ENCODE measurements around the gene DGUOK. TPM values are rescaled to one million over a fixed set of nuclear protein-coding genes. Genes with fewer than 3 reads are reported as not detected.

Gene DGUOK
- total RNA-seq, 2 donors from 2014 or later: 55.0 to 56.3 TPM

DNA sequence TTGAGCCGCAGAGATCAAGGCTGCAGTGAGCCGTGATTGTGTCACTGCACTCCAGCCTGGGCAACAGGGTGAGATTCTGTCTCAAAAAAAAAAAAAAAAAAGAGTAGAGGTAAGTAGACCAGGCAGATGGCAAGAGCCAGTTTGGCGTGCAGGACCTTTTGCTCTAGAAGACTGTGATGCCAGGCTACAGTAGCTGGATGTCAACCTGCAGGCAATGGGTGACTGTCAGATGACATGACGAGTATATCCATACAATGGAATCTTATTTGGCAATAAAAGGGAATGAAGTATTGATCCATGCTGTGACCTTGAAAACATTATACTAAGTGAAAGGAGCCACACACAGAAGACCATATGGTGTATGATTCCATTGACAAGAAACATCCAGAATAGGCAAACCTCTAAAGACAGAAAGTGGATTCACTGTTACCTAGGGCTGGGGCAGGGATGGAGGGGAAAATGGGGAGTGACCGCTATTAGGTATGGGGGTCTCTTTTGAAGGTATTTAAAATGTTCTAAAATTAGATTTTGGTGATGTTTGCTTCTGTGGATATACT lies 11.2 kb upstream of the DGUOK start:
- intact Hi-C loops (cut with DNase I): no loop called here
- H3K9ac ChIP-seq (ENCODE audit: low read depth in 2 of 2, low read length in 2 of 2): no peak overlapping the region
- no peaks in the 10 kb centered on the region for H3K36me3 ChIP-seq
- TF ChIP-seq, protein P1, sequence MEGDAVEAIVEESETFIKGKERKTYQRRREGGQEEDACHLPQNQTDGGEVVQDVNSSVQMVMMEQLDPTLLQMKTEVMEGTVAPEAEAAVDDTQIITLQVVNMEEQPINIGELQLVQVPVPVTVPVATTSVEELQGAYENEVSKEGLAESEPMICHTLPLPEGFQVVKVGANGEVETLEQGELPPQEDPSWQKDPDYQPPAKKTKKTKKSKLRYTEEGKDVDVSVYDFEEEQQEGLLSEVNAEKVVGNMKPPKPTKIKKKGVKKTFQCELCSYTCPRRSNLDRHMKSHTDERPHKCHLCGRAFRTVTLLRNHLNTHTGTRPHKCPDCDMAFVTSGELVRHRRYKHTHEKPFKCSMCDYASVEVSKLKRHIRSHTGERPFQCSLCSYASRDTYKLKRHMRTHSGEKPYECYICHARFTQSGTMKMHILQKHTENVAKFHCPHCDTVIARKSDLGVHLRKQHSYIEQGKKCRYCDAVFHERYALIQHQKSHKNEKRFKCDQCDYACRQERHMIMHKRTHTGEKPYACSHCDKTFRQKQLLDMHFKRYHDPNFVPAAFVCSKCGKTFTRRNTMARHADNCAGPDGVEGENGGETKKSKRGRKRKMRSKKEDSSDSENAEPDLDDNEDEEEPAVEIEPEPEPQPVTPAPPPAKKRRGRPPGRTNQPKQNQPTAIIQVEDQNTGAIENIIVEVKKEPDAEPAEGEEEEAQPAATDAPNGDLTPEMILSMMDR (IDR thresholded peaks at IDR 0.05): no peak
- H3K9me3 ChIP-seq: no peaks in the 10 kb centered on the region
- H3K4me1 ChIP-seq: no peaks in the 10 kb centered on the region
- DNase-seq: no peak
- no peak overlapping the region for H3K27ac ChIP-seq
- no peak overlapping the region for H3K4me3 ChIP-seq
- H3K27me3 ChIP-seq: no peaks in the 10 kb centered on the region

DNA sequence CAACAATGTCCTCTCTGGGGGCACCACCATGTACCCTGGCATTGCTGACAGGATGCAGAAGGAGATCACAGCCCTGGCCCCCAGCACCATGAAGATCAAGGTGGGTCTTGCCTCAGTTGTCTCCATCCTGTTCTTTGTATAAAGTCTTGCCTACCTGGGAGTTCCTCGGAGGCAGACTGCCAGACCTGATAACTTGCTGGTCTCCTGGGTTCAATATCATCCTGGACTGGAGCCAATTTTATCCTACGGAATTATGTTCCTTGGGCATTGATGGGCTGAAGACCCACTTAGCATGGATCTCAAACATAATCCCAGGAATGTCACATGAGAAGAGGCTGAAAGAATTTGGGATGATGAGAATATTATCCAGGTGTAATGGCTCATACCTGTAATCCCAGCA lies 10.0 kb upstream of the DGUOK start:
- TF ChIP-seq, protein P1 (IDR thresholded peaks at IDR 0.05): no peak
- no peak for DNase-seq
- Histone ChIP-seq H3K9me3 (no peaks in the 10 kb centered on the region), H3K27ac (no peak overlapping the region), H3K4me1 (no peaks in the 10 kb centered on the region), H3K9ac (ENCODE audit: low read depth in 2 of 2, low read length in 2 of 2) (no peak overlapping the region), H3K27me3 (no peaks in the 10 kb centered on the region), H3K4me3 (no peak overlapping the region), H3K36me3 (no peaks in the 10 kb centered on the region)
- intact Hi-C loops (cut with DNase I): no loop called here

DNA sequence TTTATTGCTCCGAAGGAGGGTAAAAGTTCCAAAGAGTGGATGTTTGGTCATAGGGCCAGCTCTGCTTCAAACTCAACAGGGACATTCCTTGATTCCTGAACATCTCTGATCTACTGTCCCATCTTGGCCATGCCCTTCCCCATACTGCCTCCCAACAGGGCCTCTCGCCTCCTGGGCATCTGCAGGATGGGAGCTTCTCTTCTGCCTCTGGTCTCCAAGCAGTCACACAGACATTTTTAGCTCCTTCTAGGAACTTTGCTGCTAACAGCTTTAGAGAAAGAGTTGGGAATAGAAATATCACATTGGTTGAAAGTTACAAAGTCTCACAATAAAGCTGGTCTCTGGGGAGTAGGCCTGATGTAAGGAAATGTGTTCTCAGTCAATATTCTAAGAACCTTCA lies 9.4 kb upstream of the DGUOK start:
- H3K27ac ChIP-seq: no peak overlapping the region
- no peak for DNase-seq
- no peak overlapping the region for H3K4me3 ChIP-seq
- no peaks in the 10 kb centered on the region for H3K27me3 ChIP-seq
- intact Hi-C loops (cut with DNase I): no loop called here
- TF ChIP-seq, protein P1 (IDR thresholded peaks at IDR 0.05): no peak
- no peak overlapping the region for H3K9ac ChIP-seq (ENCODE audit: low read depth in 2 of 2, low read length in 2 of 2)
- H3K4me1 ChIP-seq: no peaks in the 10 kb centered on the region
- no peaks in the 10 kb centered on the region for H3K9me3 ChIP-seq
- H3K36me3 ChIP-seq: no peaks in the 10 kb centered on the region

DNA sequence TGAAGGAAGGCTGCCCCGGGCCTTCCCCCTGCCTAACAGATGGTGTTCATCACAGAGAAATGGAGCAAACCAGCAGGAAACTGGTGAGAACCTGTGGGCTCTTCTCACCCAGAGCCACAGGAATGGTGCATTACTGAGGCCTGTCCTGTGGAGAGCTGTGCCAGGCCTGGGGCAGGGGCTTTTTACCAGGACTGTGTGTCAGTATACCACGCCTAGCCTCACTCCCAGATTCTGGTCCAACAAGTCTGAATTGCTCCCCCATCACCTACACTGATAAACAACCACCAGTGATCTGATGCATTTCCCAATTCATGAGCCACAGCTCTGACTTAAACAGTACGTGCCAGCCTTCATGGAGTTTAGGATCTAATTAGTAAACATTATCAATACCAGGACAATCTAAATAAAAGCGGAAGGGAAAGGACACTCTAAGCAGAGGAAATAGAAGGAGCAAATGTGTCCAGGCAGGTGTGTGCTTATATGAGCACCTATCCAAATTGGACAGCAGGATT lies 8.9 kb upstream of the DGUOK start:
- no peaks in the 10 kb centered on the region for H3K27me3 ChIP-seq
- H3K4me3 ChIP-seq: no peak overlapping the region
- TF ChIP-seq, protein P1 (IDR thresholded peaks at IDR 0.05): no peak
- H3K4me1 ChIP-seq: no peaks in the 10 kb centered on the region
- no peak overlapping the region for H3K27ac ChIP-seq
- no peaks in the 10 kb centered on the region for H3K36me3 ChIP-seq
- no peak for DNase-seq
- no peaks in the 10 kb centered on the region for H3K9me3 ChIP-seq
- H3K9ac ChIP-seq (ENCODE audit: low read depth in 2 of 2, low read length in 2 of 2): no peak overlapping the region
- intact Hi-C loops (cut with DNase I): no loop called here

DNA sequence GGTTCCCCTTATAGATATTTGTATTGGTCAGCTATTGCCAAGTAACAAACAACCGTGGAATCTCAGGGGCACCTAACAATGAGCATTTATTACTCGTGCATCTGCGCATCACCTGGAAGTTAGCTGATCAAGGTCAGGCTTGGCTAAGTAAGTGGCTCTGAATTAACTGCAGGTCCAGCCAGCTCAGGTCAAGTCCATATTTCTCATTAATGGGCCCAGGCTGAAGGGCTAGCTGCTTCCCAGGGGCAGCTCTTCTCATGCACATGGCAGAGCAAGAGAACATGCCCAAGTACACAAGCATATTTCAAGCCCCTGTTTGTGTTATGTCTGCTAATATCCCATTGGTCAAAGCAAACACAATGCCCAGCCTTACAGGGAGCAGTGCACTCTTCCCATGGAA lies 7.8 kb upstream of the DGUOK start:
- H3K27me3 ChIP-seq: no peaks in the 10 kb centered on the region
- no peaks in the 10 kb centered on the region for H3K4me1 ChIP-seq
- H3K9ac ChIP-seq (ENCODE audit: low read depth in 2 of 2, low read length in 2 of 2): no peak overlapping the region
- TF ChIP-seq, protein P1 (IDR thresholded peaks at IDR 0.05): no peak
- no peaks in the 10 kb centered on the region for H3K9me3 ChIP-seq
- DNase-seq: no peak
- H3K27ac ChIP-seq: no peak overlapping the region
- H3K36me3 ChIP-seq: no peaks in the 10 kb centered on the region
- no peak overlapping the region for H3K4me3 ChIP-seq
- intact Hi-C loops (cut with DNase I): no loop called here
